ENCODE results near the gene TAX1BP3. TPM values are rescaled to one million over a fixed set of nuclear protein-coding genes. Genes with fewer than 3 reads are reported as not detected.

TAX1BP3 gene
- total RNA-seq, 1 donor from 2014 or later = 148 TPM

DNA sequence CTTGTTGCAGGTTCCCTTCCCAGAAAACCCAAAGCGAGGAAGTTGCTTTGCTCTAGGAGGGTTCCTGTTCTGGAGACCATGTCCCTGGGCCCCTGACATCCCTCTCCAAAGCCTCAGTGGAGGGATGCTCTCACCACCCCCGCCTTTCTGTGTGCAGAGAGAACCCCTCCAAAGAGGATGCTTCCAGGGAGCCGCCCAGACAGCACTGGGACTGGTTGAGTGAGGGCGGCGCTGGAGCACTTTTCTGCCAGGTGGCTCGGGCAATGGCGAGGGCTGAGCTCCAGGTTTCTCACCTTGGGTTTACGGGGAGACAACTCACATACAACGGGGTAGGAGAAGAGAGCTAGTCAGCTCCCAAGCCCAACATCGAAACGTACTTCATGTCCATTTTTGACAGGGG lies 7.5 kb upstream of the TAX1BP3 start:
- H3K4me1 Mint-ChIP-seq (ENCODE audit: unreplicated experiment) = no peaks in the 10 kb centered on the region
- peaks cover 2% of the 10 kb centered on the region for H3K27me3 Mint-ChIP-seq (ENCODE audit: unreplicated experiment)
- H3K27ac Mint-ChIP-seq (ENCODE audit: unreplicated experiment) = peak overlapping the region; percentile 9
- no peak for DNase-seq (ENCODE audit: low spot score)
- no peaks in the 10 kb centered on the region for H3K9me3 Mint-ChIP-seq (ENCODE audit: unreplicated experiment)
- no peak for TF ChIP-seq CTCF (IDR thresholded peaks at IDR 0.05; ENCODE audit: unreplicated experiment)
- H3K4me3 Mint-ChIP-seq (ENCODE audit: unreplicated experiment) = no peak overlapping the region
- H3K36me3 Mint-ChIP-seq (ENCODE audit: low read depth, unreplicated experiment) = no peaks in the 10 kb centered on the region

DNA sequence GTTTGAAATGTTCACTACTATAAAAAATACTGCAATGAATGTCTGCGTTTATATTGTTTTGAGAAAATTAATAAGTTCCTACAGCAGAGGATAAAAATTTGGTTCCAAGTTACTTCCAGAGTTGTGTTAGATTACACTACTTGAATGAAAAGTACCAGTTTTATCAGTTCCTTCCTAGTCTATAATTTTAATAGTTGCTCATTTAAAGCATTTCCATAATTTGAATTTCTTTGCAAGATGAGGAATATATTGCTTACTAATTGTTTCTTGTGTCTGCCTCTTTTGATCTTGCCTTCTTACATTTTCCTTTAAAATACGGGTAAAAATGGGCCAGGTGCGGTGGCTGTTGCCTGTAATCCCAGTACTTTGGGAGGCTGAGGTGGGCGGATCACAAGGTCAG lies 4.2 kb upstream of the TAX1BP3 start:
- no peak for TF ChIP-seq CTCF (IDR thresholded peaks at IDR 0.05; ENCODE audit: unreplicated experiment)
- H3K4me1 Mint-ChIP-seq (ENCODE audit: unreplicated experiment) = peaks cover 8% of the 10 kb centered on the region
- H3K9me3 Mint-ChIP-seq (ENCODE audit: unreplicated experiment) = no peaks in the 10 kb centered on the region
- peaks cover 2% of the 10 kb centered on the region for H3K27me3 Mint-ChIP-seq (ENCODE audit: unreplicated experiment)
- no peak for DNase-seq (ENCODE audit: low spot score)
- no peaks in the 10 kb centered on the region for H3K36me3 Mint-ChIP-seq (ENCODE audit: low read depth, unreplicated experiment)
- no peak overlapping the region for H3K27ac Mint-ChIP-seq (ENCODE audit: unreplicated experiment)
- H3K4me3 Mint-ChIP-seq (ENCODE audit: unreplicated experiment) = no peak overlapping the region

DNA sequence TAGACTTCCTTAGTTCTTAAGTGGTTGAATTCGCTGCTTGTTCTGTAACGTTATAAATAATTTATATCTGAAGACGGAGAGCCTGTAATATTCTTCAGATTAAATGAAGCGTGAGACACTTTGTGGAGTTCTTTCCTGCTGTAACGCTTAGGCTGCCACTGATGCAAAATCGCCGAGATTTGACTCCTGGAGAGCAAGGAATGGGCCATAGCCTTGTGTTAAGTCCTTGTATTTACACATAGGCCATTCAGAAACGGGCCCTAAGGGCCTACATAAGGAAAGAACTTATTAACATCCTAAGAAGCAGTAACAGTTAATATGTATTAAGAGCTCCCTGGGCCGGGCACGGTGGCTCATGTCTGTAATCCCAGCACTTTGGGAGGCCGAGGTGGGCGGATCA lies 1.2 kb upstream of the TAX1BP3 start:
- Mint-ChIP-seq H3K4me3 (ENCODE audit: unreplicated experiment) (peak overlapping the region; percentile 98), H3K4me1 (ENCODE audit: unreplicated experiment) (peaks cover 19% of the 10 kb centered on the region), H3K27ac (ENCODE audit: unreplicated experiment) (peak overlapping the region; percentile 90), H3K36me3 (ENCODE audit: low read depth, unreplicated experiment) (peaks cover 10% of the 10 kb centered on the region), H3K27me3 (ENCODE audit: unreplicated experiment) (peaks cover 18% of the 10 kb centered on the region), H3K9me3 (ENCODE audit: unreplicated experiment) (no peaks in the 10 kb centered on the region)
- no peak for TF ChIP-seq CTCF (IDR thresholded peaks at IDR 0.05; ENCODE audit: unreplicated experiment)
- DNase-seq (ENCODE audit: low spot score) = no peak

DNA sequence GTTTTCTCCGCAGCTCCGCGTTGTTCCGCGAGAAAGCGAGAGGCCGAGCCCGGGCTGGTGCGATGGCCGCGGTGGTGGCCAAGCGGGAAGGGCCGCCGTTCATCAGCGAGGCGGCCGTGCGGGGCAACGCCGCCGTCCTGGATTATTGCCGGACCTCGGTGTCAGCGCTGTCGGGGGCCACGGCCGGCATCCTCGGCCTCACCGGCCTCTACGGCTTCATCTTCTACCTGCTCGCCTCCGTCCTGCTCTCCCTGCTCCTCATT lies 638 bp upstream of the TAX1BP3 start:
- peaks cover 15% of the 10 kb centered on the region for H3K36me3 Mint-ChIP-seq (ENCODE audit: low read depth, unreplicated experiment)
- H3K4me1 Mint-ChIP-seq (ENCODE audit: unreplicated experiment) = peaks cover 19% of the 10 kb centered on the region
- peak overlapping the region; percentile 90 for H3K27ac Mint-ChIP-seq (ENCODE audit: unreplicated experiment)
- H3K9me3 Mint-ChIP-seq (ENCODE audit: unreplicated experiment) = no peaks in the 10 kb centered on the region
- DNase-seq (ENCODE audit: low spot score) = no peak
- H3K27me3 Mint-ChIP-seq (ENCODE audit: unreplicated experiment) = peaks cover 18% of the 10 kb centered on the region
- H3K4me3 Mint-ChIP-seq (ENCODE audit: unreplicated experiment) = peak overlapping the region; percentile 98
- TF ChIP-seq CTCF (IDR thresholded peaks at IDR 0.05; ENCODE audit: unreplicated experiment) = no peak

DNA sequence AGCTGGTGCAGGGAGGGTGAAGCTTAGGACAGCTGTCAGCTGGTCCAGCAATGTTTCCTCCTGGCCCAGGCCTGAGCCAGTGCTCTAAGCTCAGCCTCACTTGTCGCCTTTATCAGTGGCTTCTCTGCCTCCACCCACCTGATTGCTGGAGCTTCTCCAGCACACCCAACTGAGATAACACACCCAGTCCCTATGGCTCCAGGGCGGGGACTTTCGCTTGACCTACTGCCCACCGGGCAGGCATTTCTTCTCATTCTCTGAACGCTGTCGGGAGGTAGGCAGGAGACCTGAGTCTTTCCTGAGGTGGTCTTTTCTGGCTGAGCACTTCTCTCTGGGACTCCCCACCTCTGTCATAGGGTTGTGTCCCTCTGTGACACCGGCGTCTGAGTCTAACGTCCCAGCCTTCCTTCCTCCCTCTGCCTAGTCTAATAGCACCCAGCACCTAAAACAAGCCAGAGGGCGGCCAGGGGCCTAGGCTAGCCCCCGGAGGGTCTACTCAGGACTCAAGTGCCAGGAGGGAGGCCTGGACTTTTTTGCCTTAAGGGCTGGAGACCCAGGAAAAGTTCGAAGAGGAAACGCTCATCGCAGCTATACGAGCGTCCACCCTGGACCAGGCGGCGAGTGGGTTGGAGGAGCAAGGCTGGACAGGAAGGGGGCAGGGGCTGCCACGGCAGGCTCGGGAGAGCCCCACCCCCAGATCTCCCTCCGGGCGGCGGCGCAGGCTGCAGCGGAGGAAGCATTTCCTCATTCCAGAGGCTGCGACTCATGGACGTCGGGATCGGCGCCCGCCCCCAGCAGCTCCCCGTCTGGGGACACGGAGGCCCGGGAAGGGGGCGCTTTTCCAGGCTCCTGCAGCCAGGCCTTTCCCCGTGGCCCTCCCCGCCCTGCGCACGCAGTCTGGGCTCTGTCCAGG lies 756 bp downstream of the TAX1BP3 start:
- no peak for TF ChIP-seq CTCF (IDR thresholded peaks at IDR 0.05; ENCODE audit: unreplicated experiment)
- H3K4me3 Mint-ChIP-seq (ENCODE audit: unreplicated experiment) = peak overlapping the region; percentile 91
- peaks cover 19% of the 10 kb centered on the region for H3K4me1 Mint-ChIP-seq (ENCODE audit: unreplicated experiment)
- H3K9me3 Mint-ChIP-seq (ENCODE audit: unreplicated experiment) = no peaks in the 10 kb centered on the region
- H3K36me3 Mint-ChIP-seq (ENCODE audit: low read depth, unreplicated experiment) = peaks cover 21% of the 10 kb centered on the region
- peak overlapping the region; percentile 85 for H3K27ac Mint-ChIP-seq (ENCODE audit: unreplicated experiment)
- DNase-seq (ENCODE audit: low spot score) = peak; percentile 86
- H3K27me3 Mint-ChIP-seq (ENCODE audit: unreplicated experiment) = peaks cover 19% of the 10 kb centered on the region
